ENCODE results near the gene LRP1-AS. TPM values are rescaled to one million over a fixed set of nuclear protein-coding genes. Genes with fewer than 3 reads are reported as not detected.

LRP1-AS gene
- total RNA-seq: not detected

DNA sequence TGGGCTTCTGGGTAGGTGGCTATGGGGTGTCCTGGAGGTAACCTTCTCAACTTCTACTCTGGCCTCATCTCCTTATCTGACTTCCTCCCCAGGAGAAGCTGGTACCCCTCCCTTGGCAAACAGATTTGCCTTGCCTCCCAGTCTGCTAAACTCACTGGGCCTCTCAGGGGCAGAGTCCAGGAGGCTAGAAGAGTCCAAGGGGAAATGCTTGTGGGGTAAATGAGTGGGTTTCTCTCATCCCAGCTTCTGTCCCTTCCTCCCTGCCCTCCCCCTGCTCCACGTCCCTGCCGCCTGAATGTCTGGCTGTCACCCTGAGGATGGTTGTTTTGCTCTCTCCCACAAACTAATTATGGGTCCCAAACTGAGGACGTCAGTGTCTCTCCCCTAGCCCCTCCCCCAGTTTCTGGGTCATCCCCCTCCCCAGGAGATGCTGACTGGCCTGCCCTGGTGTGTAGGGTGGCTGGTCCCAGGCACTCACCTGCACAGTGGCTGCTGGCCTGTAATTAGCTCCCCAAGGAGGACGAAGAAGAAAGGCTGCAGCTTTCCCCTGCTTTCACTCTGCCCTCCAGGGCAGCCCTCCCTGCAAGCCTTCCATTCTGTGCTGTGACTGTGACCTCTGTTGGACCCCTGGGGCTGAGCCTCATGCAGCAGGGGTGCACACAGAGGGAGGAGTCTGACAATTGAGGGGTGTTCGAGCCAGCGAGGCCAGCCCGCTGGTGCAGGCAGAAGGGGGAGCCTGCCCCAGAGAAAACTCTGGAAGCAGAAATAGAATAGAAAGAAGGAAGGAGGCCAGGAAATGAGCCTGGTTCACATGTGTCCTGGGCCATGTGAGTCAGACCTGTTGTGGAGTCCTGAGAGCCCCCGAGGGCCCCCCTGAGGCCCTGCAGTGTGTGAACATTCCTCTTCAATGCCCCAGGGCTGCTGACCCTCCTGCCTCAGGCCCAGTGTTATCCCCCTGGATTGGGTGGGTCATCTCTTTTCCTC, at the start of gene LRP1-AS:
LRP1-AS (minus strand) TSS at position 659 of the 984 bp plus-strand sequence.
- WGBS, 2 donors: 25 to 34% methylated on average over 8 of the region's 8 CpGs
- Histone ChIP-seq H3K4me1 (peaks cover 0 to 98% (median 78%) of the 10 kb centered on the region in 4 donors), H3K27ac (peak within 1 kb of the TSS in 3 of 4 donors; percentile 68 to 87 (median 73)), H3K4me3 (no peak within 1 kb of the TSS), H3K9me3 (no peaks in the 10 kb centered on the region), H3K27me3 (no peaks in the 10 kb centered on the region), H3K36me3 (peaks cover 0 to 61% (median 11%) of the 10 kb centered on the region in 3 donors)
- TF ChIP-seq EP300 (IDR thresholded peaks at IDR 0.05) (peak in 1 of 2 donors; percentile 13), POLR2A (IDR thresholded peaks at IDR 0.05) (no peak)
- no peak for DNase-seq (ENCODE audit: low spot score in 2 of 2)

DNA sequence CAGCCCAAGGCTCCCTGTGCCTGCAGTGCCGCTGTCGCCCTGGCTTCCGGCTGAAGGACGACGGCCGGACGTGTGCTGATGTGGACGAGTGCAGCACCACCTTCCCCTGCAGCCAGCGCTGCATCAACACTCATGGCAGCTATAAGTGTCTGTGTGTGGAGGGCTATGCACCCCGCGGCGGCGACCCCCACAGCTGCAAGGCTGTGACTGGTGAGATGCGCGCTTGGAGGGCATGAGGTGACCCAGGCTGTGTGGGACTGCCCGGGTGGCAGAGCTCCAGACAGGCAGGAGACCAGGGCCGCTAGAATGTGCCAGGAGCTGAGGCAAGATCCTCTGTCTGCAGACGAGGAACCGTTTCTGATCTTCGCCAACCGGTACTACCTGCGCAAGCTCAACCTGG, 49.5 kb upstream of the LRP1-AS start:
- DNase-seq (ENCODE audit: low spot score in 2 of 2): no peak
- peaks cover 2 to 100% (median 30%) of the 10 kb centered on the region in 3 donors for H3K36me3 ChIP-seq

DNA sequence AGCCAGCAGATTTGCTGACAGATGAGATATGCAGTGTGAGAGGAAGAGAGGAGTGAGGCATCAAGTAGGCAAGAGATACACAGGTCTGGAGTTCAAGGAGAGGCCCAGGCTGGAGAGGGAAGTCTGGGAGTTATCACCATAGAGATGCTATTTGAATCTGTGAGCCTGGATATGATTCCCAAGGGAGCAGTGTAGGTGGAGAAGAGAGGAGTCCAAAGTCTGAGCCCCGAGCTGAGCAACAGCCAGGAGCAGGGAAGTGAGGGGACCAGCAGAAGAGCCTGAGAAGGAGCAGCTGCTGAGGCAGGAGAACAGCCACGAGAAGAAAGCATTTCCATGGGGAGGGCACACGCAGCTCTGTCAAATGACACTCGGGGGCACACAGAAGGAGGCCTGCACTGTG, 49.0 kb upstream of the LRP1-AS start:
- Histone ChIP-seq H3K4me1 (no peaks in the 10 kb centered on the region), H3K27ac (no peak overlapping the region), H3K9me3 (no peaks in the 10 kb centered on the region), H3K36me3 (peaks cover 2 to 100% (median 30%) of the 10 kb centered on the region in 3 donors), H3K4me3 (no peak overlapping the region), H3K27me3 (no peaks in the 10 kb centered on the region)
- 60 to 62% methylated on average over 4 of the region's 4 CpGs for WGBS, 2 donors
- TF ChIP-seq, protein P1, sequence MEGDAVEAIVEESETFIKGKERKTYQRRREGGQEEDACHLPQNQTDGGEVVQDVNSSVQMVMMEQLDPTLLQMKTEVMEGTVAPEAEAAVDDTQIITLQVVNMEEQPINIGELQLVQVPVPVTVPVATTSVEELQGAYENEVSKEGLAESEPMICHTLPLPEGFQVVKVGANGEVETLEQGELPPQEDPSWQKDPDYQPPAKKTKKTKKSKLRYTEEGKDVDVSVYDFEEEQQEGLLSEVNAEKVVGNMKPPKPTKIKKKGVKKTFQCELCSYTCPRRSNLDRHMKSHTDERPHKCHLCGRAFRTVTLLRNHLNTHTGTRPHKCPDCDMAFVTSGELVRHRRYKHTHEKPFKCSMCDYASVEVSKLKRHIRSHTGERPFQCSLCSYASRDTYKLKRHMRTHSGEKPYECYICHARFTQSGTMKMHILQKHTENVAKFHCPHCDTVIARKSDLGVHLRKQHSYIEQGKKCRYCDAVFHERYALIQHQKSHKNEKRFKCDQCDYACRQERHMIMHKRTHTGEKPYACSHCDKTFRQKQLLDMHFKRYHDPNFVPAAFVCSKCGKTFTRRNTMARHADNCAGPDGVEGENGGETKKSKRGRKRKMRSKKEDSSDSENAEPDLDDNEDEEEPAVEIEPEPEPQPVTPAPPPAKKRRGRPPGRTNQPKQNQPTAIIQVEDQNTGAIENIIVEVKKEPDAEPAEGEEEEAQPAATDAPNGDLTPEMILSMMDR (IDR thresholded peaks at IDR 0.05): no peak
- TF ChIP-seq EP300 (IDR thresholded peaks at IDR 0.05) (no peak), POLR2A (IDR thresholded peaks at IDR 0.05) (no peak)
- no peak for DNase-seq (ENCODE audit: low spot score in 2 of 2)

More for the DNA sequence above, 49.5 kb upstream of the LRP1-AS start:
- H3K4me1 ChIP-seq: no peaks in the 10 kb centered on the region
- no peaks in the 10 kb centered on the region for H3K9me3 ChIP-seq
- H3K27ac ChIP-seq: no peak overlapping the region
- 87 to 92% methylated on average over 9 to 21 of the region's 22 CpGs for WGBS, 2 donors
- H3K27me3 ChIP-seq: no peaks in the 10 kb centered on the region
- no peak overlapping the region for H3K4me3 ChIP-seq
- TF ChIP-seq POLR2A (IDR thresholded peaks at IDR 0.05): no peak
- TF ChIP-seq, protein P1 (IDR thresholded peaks at IDR 0.05): no peak
- no peak for TF ChIP-seq EP300 (IDR thresholded peaks at IDR 0.05)

DNA sequence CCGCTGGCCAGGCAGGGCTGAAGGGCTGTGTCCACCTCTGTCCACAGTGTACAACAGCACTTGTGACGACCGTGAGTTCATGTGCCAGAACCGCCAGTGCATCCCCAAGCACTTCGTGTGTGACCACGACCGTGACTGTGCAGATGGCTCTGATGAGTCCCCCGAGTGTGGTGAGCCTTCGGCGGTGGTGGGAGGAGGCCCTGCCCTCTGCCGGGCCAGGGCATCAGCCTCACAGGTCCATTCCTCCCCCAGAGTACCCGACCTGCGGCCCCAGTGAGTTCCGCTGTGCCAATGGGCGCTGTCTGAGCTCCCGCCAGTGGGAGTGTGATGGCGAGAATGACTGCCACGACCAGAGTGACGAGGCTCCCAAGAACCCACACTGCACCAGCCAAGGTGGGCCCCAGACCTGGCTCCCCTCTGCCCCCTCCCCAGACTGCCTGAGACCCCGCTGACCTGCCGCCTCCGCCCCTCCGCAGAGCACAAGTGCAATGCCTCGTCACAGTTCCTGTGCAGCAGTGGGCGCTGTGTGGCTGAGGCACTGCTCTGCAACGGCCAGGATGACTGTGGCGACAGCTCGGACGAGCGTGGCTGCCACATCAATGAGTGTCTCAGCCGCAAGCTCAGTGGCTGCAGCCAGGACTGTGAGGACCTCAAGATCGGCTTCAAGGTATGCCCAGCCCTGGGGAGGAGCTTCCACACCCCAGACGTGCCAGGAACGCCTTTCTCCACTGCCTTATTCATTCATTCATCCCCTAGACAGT, 48.4 kb upstream of the LRP1-AS start:
- Histone ChIP-seq H3K36me3 (peaks cover 2 to 100% (median 30%) of the 10 kb centered on the region in 3 donors), H3K27ac (no peak overlapping the region), H3K9me3 (no peaks in the 10 kb centered on the region), H3K27me3 (no peaks in the 10 kb centered on the region), H3K4me1 (no peaks in the 10 kb centered on the region), H3K4me3 (no peak overlapping the region)
- TF ChIP-seq POLR2A (IDR thresholded peaks at IDR 0.05) (no peak), EP300 (IDR thresholded peaks at IDR 0.05) (no peak)
- TF ChIP-seq, protein P1 (IDR thresholded peaks at IDR 0.05): no peak
- DNase-seq (ENCODE audit: low spot score in 2 of 2): no peak
- 72 to 73% methylated on average over 26 to 29 of the region's 34 CpGs for WGBS, 2 donors

DNA sequence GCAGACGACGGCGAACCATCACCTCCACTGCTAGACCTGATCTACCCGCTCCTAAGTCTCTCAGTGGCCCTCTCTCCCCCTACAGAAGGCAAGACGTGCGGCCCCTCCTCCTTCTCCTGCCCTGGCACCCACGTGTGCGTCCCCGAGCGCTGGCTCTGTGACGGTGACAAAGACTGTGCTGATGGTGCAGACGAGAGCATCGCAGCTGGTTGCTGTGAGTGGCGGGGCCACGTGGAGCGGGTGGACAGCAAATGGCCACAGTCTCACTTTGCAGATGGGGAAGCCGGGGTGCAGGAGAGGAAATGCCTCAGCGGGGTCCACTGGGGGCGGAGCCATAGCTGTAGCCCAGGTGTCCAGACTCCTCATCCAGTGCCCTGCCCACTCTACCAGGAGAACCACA, 47.8 kb upstream of the LRP1-AS start:
- Histone ChIP-seq H3K36me3 (peaks cover under 1 to 100% (median 30%) of the 10 kb centered on the region in 3 donors), H3K27me3 (no peaks in the 10 kb centered on the region), H3K4me1 (no peaks in the 10 kb centered on the region), H3K9me3 (no peaks in the 10 kb centered on the region), H3K27ac (no peak overlapping the region), H3K4me3 (no peak overlapping the region)
- 83 to 87% methylated on average over 16 to 19 of the region's 19 CpGs for WGBS, 2 donors
- TF ChIP-seq, protein P1 (IDR thresholded peaks at IDR 0.05): no peak
- TF ChIP-seq POLR2A (IDR thresholded peaks at IDR 0.05): no peak
- TF ChIP-seq EP300 (IDR thresholded peaks at IDR 0.05): no peak
- no peak for DNase-seq (ENCODE audit: low spot score in 2 of 2)

All from tibial nerve (tissue), 4 donors.